MCF 10A (cell line): Measurements from ENCODE around the gene ANO3. TPM values are rescaled to one million over a fixed set of nuclear protein-coding genes. Genes with fewer than 3 reads are reported as not detected.

Source experiments
- BruUV-seq: library from RNA; stranded (reverse); fragments of 400-500 nt; replicated peaks from 2 replicates; lab custom pipeline; 2021; lab: Mats Ljungman, UMichigan
- CTCF ChIA-PET: fragments of 300-600 bp; sonication (Branson Sonifier 250); formaldehyde crosslinking; extraction: SDS; loops from one replicate; lab custom pipeline; 2021; ENCODE audit warnings: antibody characterized with exemption, inconsistent platforms; lab: Yijun Ruan, JAX
- POLR2A ChIA-PET: fragments of 300-600, 350-650 bp; sonication (Branson Sonifier 250); formaldehyde crosslinking; extraction: SDS; loops from one replicate; lab custom pipeline; 2020; ENCODE audit warnings: antibody characterized with exemption, inconsistent platforms; lab: Yijun Ruan, JAX
- DNase-seq: peaks from one replicate; pipeline ENCODE4 v3.0.0-alpha.2; 2018; ENCODE audit not compliant: unreplicated experiment
- H3K27ac Mint-ChIP-seq: one replicate; pipeline ENCODE4 v1.8.0; 2022; ENCODE audit warnings: mild to moderate bottlenecking, low read depth, mixed read lengths; ENCODE audit not compliant: unreplicated experiment
- H3K27me3 Mint-ChIP-seq: one replicate; pipeline ENCODE4 v1.8.0; 2022; ENCODE audit warnings: mixed read lengths; ENCODE audit not compliant: insufficient read depth, unreplicated experiment
- H3K36me3 Mint-ChIP-seq: one replicate; pipeline ENCODE4 v1.8.0; 2022; ENCODE audit warnings: mild to moderate bottlenecking, moderate library complexity, mixed read lengths; ENCODE audit not compliant: insufficient read depth, unreplicated experiment
- H3K4me1 Mint-ChIP-seq: one replicate; pipeline ENCODE4 v1.8.0; 2022; ENCODE audit warnings: mixed read lengths; ENCODE audit not compliant: insufficient read depth, unreplicated experiment
- H3K4me3 Mint-ChIP-seq: one replicate; pipeline ENCODE4 v1.8.0; 2022; ENCODE audit warnings: mild to moderate bottlenecking, moderate library complexity, mixed read lengths; ENCODE audit not compliant: unreplicated experiment
- H3K9me3 Mint-ChIP-seq: one replicate; pipeline ENCODE4 v1.8.0; 2022; ENCODE audit warnings: mixed read lengths; ENCODE audit not compliant: unreplicated experiment
- CTCF ChIP-seq: fragments of 200-600 bp; IDR thresholded peaks from one replicate; pipeline ENCODE4 v1.8.0; 2022; ENCODE audit warnings: antibody characterized with exemption, mild to moderate bottlenecking; ENCODE audit not compliant: unreplicated experiment
- intact Hi-C: fragments of 100-400 bp; cut with micrococcal nuclease; formaldehyde crosslinking; loops from 2 replicates; pipeline ENCODE4 v1.14.1; 2022
- total RNA-seq: library from RNA; stranded (reverse); gene quantifications from 2 replicates; pipeline ENCODE4 v1.2.3, GENCODE V29; 2022

The ANO3 gene
- total RNA-seq, 1 experiment from 2014 or later = not detected

- POLR2A ChIA-PET = no interaction called here
- peaks cover 13% of the 10 kb centered on the region for H3K27me3 Mint-ChIP-seq
- H3K36me3 Mint-ChIP-seq = no peaks in the 10 kb centered on the region
- no peak overlapping the region for H3K4me3 Mint-ChIP-seq
- TF ChIP-seq CTCF = no peak
- BruUV-seq = no TSS peak
- H3K9me3 Mint-ChIP-seq = no peaks in the 10 kb centered on the region
- CTCF ChIA-PET = interaction anchor here (1.1 to 1.5 kb wide), 2 partner anchors 11 to 261 kb away, joined by 4 read pairs; no protein-coding TSS in a partner anchor
- DNase-seq = no peak
- no peaks in the 10 kb centered on the region for H3K4me1 Mint-ChIP-seq
- H3K27ac Mint-ChIP-seq = no peak overlapping the region
- intact Hi-C loops = no loop called here
Observed at GRCh38 chr11:26558190-26558589, 226.3 kb downstream of the ANO3 start.

- H3K36me3 Mint-ChIP-seq = no peaks in the 10 kb centered on the region
- ChIA-PET CTCF (no interaction called here), POLR2A (no interaction called here)
- DNase-seq = no peak
- intact Hi-C loops = no loop called here
- H3K9me3 Mint-ChIP-seq = no peaks in the 10 kb centered on the region
- H3K27ac Mint-ChIP-seq = no peak overlapping the region
- no peaks in the 10 kb centered on the region for H3K27me3 Mint-ChIP-seq
- no peak for TF ChIP-seq CTCF
- BruUV-seq = no TSS peak
- no peaks in the 10 kb centered on the region for H3K4me1 Mint-ChIP-seq
- H3K4me3 Mint-ChIP-seq = no peak overlapping the region
Observed at GRCh38 chr11:26569646-26570045, 237.7 kb downstream of the ANO3 start.

- DNase-seq = no peak
- Mint-ChIP-seq H3K36me3 (no peaks in the 10 kb centered on the region), H3K27me3 (no peaks in the 10 kb centered on the region), H3K4me3 (no peak within 1 kb of the TSS), H3K4me1 (peaks cover 6% of the 10 kb centered on the region), H3K27ac (no peak within 1 kb of the TSS), H3K9me3 (no peaks in the 10 kb centered on the region)
- intact Hi-C loops = no loop called here
- no peak for TF ChIP-seq CTCF
- CTCF ChIA-PET = interaction anchor here (0.6 to 0.7 kb wide), 3 partner anchors 341 to 945 kb away, joined by 3 to 6 read pairs (median 3); no protein-coding TSS in a partner anchor
- POLR2A ChIA-PET = interaction anchor here (0.8 to 1.3 kb wide), 3 partner anchors 11 to 20 kb away, joined by 3 to 7 read pairs (median 4); no protein-coding TSS in a partner anchor
- no TSS peak for BruUV-seq
Observed at GRCh38 chr11:26571861-26572654, 240.1 kb downstream of the ANO3 start, which contains the start of gene MUC15. Gene MUC15, minus strand, starts transcription at chr11:26572263. Its CDS starts 5,169 bp downstream, at chr11:26567094.

GRCh38 chr11:26572770-26573402 lies 241.0 kb downstream of the ANO3 start:
- no peaks in the 10 kb centered on the region for H3K9me3 Mint-ChIP-seq
- no peaks in the 10 kb centered on the region for H3K27me3 Mint-ChIP-seq
- H3K4me3 Mint-ChIP-seq = no peak overlapping the region
- intact Hi-C loops = no loop called here
- peaks cover 6% of the 10 kb centered on the region for H3K4me1 Mint-ChIP-seq
- POLR2A ChIA-PET = interaction anchor here (1.3 kb wide), 1 partner anchor 16 kb away, joined by 7 read pairs; no protein-coding TSS in a partner anchor
- no peak overlapping the region for H3K27ac Mint-ChIP-seq
- CTCF ChIA-PET = interaction anchor here (0.6 to 0.7 kb wide), 2 partner anchors 89 to 946 kb away, joined by 3 read pairs; no protein-coding TSS in a partner anchor
- H3K36me3 Mint-ChIP-seq = no peaks in the 10 kb centered on the region
- no TSS peak for BruUV-seq
- no peak for TF ChIP-seq CTCF
- no peak for DNase-seq
